Activated CD8-positive, alpha-beta memory T cell treated with anti-CD3 and anti-CD28 coated beads, Interleukin-2, amount 50 U/mL, for 48 hours (primary cell): ENCODE results near the gene THRAP3.
"Not testable (repeated sequence)": the region's sequence is repeated elsewhere in the genome, so short reads cannot be mapped to it uniquely, and the experiment has no call there.

ENCODE experiments used
- DNase-seq: peaks from one replicate; pipeline ENCODE4 v3.0.0-alpha.2; 2020

The THRAP3 gene

GRCh38 chr1:36223996-36224536, at the start of gene THRAP3:
THRAP3 (plus strand) TSS chr1:36224443; CDS start chr1:36282564, 58,121 bp downstream.
- DNase-seq: peak; percentile 99

- no peak for DNase-seq
Measured at GRCh38 chr1:36174713-36175112, 49.5 kb upstream of the THRAP3 start.

- DNase-seq: no peak
Measured at GRCh38 chr1:36175137-36176095, 48.8 kb upstream of the THRAP3 start.

- no peak for DNase-seq
Measured at GRCh38 chr1:36176106-36176949, 47.9 kb upstream of the THRAP3 start.

- DNase-seq: no peak
Measured at GRCh38 chr1:36177589-36178431, 46.4 kb upstream of the THRAP3 start.

- no peak for DNase-seq
Measured at GRCh38 chr1:36178471-36179219, 45.6 kb upstream of the THRAP3 start.

GRCh38 chr1:36179220-36179600, 45.0 kb upstream of the THRAP3 start:
- DNase-seq: no peak

DNA sequence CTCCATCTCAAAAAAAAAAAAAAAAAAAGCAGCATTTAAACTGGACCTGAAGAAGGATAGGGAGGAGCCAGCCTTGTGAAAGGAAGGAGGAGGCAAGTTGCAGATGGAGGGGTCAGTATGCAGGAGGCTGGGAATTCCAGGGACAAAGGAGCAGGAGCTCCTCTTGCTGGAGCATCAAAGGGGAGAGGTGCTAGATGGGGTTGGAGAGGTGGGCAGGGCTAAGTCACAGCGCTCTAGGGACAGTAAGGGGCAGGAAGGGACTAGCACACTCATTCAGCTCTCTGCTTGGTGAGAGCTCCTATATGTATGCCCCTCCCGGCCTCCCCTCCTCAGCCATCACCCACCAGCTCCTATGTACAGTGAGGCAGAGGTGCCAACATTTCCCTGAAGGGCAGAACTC, 41.5 kb upstream of the THRAP3 start:
- DNase-seq: no peak

GRCh38 chr1:36183309-36183856, 40.9 kb upstream of the THRAP3 start:
- no peak for DNase-seq

DNA sequence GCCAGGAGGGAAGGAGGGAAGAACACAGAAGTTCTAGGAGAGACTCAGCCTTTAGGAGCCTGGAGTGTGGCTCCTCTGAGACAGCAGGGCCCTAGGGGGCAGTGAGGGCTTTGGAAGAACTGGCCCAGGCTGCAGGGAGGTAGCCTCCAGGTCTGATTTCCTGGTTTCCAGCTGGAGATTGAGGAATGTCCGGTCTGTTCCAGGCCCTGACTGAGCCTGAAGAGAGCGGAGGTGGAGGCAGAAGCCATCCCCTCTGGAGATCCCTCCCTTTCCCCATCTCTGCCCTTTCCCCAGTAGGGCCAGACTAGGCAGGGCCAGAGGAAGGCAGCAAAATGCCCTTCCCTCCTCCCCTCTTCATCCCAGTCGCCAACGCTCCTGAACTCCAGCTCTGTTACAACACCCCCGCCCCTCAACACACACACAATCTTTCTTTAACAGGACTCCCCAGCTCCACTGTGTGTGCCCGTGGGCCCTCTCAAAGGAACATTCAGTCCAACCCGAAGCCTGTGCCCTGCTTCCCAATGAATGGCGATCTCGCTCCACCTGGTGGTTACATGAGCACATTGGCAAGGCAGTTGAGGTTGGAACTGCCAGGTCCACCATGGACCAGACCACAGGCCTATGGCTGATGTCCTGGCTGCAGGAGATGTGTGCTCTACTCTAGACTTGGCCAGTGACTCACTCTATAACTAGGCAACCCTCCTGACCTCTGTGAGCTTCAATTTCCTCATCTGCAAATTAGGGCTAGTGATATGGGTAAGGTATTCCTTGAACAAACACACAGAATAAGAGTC, 36.2 kb upstream of the THRAP3 start:
- peak; percentile 84 for DNase-seq

- not testable (repeated sequence) for DNase-seq
Measured at GRCh38 chr1:36196805-36197204, 27.4 kb upstream of the THRAP3 start.

DNA sequence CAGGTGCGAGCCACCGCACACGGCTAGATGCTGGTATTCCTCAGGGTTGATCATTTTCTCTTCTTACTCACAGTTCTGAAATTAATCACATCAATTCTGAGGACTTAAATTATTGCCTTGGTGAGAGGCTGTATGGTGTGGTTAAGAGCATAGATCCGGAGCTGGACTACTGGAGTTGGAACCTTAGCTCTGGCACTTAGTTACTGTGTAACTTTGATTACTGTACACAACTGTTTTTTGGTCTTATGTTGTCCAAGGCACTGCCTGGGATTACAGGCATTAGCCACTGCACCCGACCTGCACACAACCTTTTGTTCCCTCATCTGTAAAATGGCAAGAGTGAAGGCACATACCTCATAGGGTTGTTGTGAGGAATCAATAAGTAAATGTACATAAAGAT, 25.6 kb upstream of the THRAP3 start:
- DNase-seq: no peak

DNA sequence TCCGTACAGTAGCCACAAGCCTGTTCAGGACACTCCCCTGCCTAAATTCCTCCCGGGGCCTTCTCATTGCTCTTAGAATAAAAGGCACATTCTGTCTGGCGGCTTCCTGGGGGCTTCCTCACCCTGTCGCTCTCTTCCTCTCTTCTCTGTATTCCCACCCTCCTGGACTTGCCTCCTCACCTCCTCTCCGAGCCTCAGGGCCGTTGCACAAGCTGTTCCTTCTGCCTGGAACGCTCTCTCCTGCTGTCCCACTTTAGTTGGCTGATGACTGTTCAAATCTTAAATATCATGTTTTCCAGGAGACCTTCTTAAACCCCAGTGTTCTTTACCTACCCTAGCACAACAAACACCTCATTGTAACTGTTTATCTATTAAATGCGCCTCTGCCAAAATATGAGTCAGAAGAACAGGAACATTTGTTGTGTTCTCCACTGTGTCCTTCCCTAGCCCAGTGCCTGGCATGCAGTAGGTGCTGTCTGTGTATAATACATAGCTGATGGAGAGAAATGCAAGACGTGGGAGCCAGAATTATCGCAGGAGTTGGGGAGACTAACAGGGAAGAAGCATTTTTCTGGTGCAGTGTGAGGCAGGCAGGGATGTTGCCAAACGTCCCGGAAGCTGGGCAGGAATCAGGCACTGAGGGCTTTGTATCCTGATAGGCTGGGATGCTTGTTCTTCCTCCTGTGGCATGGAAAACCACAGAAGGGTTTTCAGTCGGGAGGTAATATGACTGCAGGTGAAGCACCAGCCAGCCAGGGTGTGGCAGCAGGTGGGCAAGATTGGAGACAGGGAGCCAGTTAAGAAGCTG, 24.1 kb upstream of the THRAP3 start:
- no peak for DNase-seq

DNA sequence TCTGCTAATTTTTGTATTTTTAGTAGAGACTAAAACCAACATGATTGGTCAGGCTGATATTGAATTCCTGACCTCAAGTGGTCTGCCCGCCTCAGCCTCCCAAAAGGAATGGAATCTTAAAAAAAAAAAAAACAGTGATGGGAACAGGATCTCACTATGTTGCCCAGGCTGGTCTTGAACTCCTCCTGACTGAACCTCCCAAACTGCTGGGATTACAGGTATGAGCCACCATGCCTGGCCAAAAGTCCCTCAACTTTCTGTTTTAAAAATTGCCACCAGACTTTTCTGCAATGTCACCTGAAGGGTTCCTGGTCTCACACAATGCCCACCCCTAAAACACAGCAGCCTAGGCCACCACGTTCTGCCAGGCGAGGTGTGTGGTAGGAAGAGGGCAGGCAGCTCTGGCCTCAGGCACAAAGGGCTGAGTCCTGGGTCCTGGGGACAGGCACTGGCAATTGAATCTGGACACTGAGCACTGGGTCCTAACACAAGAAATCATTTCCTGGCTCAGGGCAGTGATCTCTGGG, 21.2 kb upstream of the THRAP3 start:
- no peak for DNase-seq

DNA sequence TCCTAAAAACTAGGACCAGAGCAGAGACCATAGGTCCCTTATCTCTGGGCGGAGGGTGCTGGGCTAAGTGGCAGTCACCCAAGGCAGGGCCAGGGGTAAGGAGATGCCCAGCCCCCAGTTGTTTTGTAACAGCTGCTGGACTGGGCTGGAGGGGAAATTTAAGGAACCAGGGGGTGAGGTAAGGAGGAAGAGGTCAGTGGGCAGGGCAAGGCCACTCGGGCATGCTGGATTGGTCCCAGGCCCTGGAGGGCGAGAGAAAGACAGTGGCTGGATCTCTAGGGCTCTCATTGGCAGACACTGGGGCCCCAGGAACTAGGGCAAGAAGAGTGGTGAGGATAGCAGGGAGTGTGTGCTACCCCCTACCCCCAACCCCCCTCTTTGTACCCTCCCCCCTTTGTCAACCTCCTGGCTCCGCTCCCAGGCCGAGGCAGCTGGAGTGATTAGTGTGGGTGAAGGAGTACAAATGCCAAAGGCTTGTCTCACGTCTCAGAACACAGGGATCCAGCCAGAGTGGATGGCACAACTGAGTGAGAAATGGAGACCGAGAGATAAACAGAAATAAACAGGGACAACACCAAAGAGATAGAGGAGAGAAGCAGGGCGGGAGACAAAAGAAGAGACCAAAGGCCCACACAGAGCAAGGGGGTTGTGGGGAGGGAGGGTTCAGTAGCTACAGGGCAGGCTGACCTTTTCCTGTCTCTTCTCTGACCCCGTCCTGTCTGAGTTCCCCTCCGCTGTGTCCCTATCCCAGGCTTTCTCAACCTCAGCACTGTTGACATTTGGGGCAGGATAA, 20.5 kb upstream of the THRAP3 start:
- DNase-seq: no peak

DNA sequence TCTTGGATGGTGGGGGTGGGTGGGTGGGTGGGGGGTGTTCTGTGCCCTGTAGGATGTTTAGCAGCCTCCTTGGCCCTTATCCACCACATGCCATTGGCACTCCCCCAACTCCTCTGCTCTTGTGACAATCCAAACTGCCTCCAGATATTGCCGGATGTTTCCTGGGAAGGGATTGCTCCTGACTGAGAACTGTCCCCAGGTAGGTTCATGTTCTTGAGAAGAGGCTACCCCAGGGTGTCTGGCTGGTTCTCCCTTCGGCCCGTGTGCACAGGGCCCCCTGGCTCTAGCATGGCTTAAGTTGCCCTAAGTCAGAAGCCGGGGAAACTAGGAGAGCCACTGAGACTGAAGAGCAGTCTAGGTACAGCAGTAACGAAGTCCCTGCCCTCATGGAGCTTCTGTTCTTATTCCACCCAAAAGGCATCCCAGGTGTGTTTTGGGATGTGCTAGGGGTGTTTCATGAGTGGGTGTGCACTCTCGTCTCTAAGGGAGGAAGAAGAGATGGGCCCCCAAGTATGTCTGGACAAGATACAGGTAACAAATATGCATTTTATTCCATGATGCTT, 19.8 kb upstream of the THRAP3 start:
- DNase-seq: no peak

GRCh38 chr1:36206323-36206858, 17.9 kb upstream of the THRAP3 start:
- DNase-seq: no peak

DNA sequence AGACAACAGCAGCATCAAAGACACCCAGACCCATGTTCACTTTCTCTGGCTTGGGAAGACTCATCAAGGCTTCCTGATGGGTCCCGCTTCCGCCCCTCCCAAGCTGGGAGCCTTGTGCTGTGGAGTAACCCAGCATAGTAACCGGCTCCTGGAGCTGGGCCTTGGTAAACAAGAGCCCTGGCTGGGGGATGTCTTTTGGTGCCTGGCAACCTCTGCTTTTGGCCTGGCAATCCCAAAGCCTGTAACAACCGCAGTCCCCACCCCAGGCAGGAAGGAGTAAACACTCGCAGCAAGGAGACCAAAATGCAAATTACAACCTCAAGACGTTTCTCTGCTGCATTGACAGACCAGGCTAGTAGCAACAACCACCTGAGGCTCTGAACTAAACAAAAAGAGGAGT, 16.9 kb upstream of the THRAP3 start:
- DNase-seq: no peak
